Epithelial cell of esophagus (primary cell): Measurements from ENCODE around the gene CHIT1.

Experiments
- DNase-seq: peaks from one replicate; pipeline ENCODE4 v3.0.0; 2010; ENCODE audit warnings: low read depth
- H3K4me3 ChIP-seq: 2 replicates; pipeline ENCODE4 v1.5.1; 2011; ENCODE audit warnings: mild to moderate bottlenecking, low read length, control low read depth
- TF ChIP-seq, protein P1 (sequence below): IDR thresholded peaks from 2 replicates; pipeline ENCODE4 v1.5.1; 2011; ENCODE audit warnings: low read depth, mild to moderate bottlenecking, low read length, control low read depth, inconsistent platforms; ENCODE audit not compliant: insufficient read depth; ENCODE audit errors: missing control alignments

CHIT1 gene

DNA sequence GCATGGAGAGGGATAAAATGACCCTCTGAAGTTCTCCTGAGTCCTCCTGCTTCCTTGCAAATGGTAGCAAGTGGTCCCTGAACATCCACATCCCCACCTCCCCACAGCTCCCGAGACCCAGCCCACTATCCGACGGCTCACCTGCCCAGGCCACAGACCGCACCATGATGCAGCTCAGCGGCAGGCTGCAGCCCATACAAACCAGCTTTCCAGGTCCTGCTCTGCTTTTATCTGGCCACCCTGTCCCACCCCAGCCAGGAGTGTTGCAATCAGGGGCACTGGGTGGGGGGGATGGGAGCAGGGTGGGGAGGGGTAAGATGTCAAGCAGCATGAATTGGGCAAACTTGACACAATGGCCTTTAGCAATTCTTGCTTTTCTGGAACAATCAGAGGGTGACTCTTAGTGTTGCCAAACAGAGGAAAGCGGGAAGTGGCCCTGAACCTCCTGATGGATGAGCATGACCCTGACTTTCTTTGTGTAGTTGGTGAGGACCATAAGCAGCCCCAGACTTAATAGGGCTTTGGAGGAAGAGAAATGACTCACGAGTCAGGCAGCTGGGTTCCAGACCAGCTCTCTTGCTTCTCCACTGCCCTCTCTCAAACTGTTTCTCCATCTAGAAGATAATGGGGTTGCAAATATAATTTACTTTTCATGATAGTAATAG lies at the start of gene CHIT1:
CHIT1 (minus strand) TSS at position 203 of the 665 bp plus-strand sequence; CDS start at position 166, 37 bp downstream.
- H3K4me3 ChIP-seq: no peak within 1 kb of the TSS
- no peak for DNase-seq
- TF ChIP-seq, protein P1, sequence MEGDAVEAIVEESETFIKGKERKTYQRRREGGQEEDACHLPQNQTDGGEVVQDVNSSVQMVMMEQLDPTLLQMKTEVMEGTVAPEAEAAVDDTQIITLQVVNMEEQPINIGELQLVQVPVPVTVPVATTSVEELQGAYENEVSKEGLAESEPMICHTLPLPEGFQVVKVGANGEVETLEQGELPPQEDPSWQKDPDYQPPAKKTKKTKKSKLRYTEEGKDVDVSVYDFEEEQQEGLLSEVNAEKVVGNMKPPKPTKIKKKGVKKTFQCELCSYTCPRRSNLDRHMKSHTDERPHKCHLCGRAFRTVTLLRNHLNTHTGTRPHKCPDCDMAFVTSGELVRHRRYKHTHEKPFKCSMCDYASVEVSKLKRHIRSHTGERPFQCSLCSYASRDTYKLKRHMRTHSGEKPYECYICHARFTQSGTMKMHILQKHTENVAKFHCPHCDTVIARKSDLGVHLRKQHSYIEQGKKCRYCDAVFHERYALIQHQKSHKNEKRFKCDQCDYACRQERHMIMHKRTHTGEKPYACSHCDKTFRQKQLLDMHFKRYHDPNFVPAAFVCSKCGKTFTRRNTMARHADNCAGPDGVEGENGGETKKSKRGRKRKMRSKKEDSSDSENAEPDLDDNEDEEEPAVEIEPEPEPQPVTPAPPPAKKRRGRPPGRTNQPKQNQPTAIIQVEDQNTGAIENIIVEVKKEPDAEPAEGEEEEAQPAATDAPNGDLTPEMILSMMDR: no peak

DNA sequence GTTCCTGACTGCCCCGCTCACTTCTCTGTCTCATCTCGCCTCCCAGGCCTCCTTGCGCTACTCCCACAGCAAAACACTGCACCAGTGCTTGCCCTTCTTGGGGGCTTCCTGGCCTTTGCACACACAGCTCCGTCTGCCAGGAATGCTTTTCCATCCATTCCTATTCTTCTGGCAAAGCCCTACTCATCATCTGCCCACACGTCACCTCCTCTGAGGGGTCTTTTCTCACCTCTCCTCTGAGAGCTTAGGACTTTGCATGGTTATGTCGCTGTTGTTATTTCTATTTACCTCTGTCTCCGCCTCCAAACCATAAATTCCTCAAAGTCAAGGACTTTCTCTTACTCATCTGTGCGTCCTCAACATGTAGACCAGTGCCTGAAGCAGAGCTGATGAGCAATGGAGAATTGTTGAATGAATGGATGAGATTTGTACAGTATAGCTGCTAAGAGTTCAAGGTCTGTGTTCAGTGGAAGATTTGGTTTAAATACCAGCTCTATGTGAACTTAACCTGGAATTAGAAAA lies 49.5 kb upstream of the CHIT1 start:
- TF ChIP-seq, protein P1: no peak
- peak; percentile 76 for DNase-seq
- no peak overlapping the region for H3K4me3 ChIP-seq

DNA sequence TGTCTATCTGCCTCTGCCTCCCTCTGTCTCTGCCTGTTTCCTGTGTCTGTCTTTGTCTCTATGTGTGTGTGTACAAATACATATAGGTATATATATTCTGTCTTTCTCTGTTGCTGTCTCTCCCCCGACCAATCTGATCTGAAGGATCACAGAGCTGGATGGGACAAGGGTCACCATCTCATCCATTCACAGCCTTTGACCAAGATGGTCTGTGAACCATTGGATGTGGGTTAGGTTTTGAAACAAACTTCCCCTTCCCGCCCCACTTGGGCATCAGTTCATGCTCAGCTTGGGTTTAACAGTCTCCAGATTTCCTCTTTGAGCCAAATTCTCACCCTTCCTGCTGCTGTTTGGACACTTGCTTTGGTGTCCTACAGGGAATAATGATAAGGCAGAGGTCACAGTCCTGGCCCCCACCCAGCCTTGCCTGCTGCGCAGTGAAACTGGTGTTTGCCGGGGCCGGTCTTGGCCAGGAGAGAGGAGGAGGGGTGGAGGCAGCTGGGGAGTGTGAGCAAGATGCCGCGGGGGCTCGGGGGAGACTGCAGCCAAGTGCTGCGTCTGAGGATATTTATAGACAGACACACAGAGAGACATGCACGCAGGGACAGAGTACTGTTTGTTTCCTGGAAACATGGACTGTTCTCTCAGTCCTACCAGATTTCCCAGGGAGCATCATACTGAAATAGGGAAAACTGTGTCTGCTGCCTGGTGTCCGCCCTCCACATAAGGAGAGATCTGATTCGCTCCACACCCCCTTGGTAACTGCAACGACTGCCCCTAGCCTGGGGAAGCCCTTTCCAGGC lies 48.8 kb upstream of the CHIT1 start:
- TF ChIP-seq, protein P1: no peak
- H3K4me3 ChIP-seq: no peak overlapping the region
- peak; percentile 79 for DNase-seq

DNA sequence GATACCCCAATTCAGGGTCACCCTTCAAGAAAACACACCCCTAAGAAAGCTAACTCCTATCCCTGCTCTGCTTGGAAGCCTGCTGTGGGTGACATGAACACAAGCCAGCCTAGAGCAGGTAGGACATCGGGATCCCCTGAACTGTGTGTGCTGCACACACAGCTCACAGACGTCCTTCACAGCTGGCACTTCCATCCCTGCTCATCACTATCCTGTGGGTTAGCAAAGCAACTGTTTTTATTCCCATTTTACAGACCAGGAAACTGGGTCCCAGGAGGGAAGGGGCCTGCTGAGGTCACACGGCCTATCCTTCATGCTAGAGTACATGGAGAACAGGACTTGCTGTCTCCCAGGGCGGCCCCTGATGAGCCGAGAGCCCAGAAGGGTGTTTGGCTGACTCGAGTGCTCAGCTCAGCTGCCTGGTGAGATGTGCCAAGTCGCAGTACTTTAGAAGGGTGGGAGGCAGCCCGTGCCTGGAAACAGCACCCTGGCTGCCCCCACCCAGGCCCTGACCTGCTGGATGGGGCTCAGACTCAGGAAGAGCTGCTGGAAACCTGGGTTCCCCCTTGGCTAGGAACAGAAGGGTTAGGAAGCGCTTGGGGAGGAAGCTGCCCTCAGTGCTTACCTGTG lies 47.6 kb upstream of the CHIT1 start:
- no peak overlapping the region for H3K4me3 ChIP-seq
- DNase-seq: no peak
- TF ChIP-seq, protein P1: no peak

DNA sequence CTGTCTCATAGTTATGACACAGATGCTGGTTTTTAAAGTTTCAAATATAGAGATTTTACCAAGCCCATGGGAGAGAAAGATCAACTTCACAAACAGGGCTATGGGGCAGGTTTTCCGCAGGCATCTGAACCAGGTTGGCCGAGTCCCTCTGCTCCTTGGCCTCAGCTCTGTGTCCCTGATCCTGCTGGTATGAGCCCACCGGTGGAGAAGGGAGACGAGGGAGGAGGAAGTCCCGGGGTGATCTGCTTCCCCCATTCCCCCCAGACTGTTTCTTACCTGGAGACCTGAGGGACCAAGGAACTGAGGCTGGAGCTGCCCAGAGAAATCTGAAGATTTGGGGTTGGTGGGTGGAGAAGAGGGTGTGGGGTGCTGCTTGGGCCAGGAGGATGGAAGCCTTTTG lies 46.9 kb upstream of the CHIT1 start:
- TF ChIP-seq, protein P1: no peak
- no peak overlapping the region for H3K4me3 ChIP-seq
- DNase-seq: no peak

DNA sequence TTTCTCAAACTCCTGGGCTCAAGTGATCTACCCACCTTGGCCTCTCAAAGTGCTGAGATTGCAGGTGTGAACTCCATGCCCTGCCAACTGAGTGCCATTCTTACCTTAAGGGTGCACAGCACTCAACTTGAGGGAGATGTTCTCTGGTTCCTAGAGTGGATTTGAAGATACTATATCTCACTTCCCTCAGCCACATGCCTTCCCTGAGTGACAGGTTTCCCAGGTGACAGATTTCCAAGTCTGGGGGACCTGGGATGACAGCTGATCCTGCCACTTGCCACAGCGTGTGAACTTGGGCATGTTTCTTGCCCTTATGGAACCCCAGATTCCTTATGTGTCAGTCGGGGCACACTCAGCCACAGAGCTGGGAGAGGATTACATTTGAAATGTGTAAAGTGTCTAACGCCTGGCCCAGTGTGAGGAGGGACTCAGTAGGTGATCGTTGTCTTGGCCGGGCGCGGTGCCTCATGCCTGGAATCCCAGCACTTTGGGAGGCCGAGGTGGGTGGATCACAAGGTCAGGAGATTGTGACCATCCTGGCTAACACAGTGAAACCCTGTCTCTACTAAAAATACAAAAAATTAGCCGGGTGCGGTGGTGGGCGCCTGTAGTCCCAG lies 46.3 kb upstream of the CHIT1 start:
- H3K4me3 ChIP-seq: no peak overlapping the region
- TF ChIP-seq, protein P1: no peak
- DNase-seq: no peak
